WTC11 (cell line): ENCODE measurements around the gene OTP.

Source experiments
- CREM ChIP-seq: sonication (generic); formaldehyde crosslinking; IDR thresholded peaks from 2 replicates; pipeline ENCODE4 v1.8.1; 2022; ENCODE audit warnings: mild to moderate bottlenecking, missing genetic modification reagents, moderate library complexity
- E2F1 ChIP-seq: sonication (generic); formaldehyde crosslinking; IDR thresholded peaks from 2 replicates; pipeline ENCODE4 v1.8.0; 2022; ENCODE audit warnings: mild to moderate bottlenecking, missing genetic modification reagents

DNA sequence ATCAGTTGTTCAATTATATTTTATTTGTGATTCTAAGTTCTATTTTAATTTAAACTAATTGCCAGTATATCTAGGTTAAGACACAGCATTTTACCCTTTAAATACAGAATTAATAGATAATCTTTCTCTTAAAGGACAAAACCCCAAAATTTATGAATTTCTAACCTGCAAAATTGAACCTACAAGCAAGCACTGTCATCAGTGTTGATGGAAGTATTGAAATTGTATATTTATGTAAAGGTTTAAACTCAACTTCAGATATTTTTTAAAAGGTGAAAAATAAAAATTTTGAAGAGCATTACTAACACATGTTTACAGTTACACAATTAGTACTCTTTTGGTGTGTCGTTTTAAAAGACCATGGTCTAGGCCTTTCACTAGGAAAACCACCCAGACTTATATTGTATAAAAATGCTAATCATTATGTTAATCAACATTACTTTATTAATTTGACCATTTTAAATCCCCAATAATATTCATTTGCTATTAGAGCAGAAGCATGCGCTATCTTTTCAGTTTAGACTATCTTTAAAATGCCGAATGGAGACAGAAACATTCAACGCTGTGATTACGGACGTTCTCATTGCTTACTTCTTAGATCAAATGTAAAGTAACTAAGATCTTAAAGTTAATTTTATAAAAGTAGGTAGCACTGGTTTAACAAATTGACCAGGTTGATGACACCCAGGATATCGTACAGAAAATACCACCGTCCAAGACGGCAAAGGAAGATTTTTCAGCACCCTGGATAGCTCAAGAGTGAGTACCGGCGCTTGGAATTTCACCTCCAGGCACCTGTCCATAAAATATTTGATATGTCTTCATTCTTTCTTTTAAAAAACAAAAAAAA is 3.2 kb downstream of the OTP start:
- TF ChIP-seq CREM (CRISPR knock-in tag) (no peak), E2F1 (CRISPR knock-in tag) (no peak)
